H1 (cell line): ENCODE measurements around the gene BTG3.

Experiments
- EP300 ChIP-seq, 2 experiments: IDR thresholded peaks; 1 replicate in 1 of 2; 2 replicates in 1 of 2; pipeline ENCODE4 v1.6.1; 2011 to 2012; ENCODE audit warnings: low read depth in 2 of 2, low read length in 2 of 2, mild to moderate bottlenecking in 2 of 2, borderline replicate concordance in 1 of 2, inconsistent platforms in 1 of 2, moderate library complexity in 1 of 2
- JUND ChIP-seq: IDR thresholded peaks from 2 replicates; pipeline ENCODE4 v1.6.1; 2011; ENCODE audit warnings: mild to moderate bottlenecking, improper control_type of control experiment, low read length

DNA sequence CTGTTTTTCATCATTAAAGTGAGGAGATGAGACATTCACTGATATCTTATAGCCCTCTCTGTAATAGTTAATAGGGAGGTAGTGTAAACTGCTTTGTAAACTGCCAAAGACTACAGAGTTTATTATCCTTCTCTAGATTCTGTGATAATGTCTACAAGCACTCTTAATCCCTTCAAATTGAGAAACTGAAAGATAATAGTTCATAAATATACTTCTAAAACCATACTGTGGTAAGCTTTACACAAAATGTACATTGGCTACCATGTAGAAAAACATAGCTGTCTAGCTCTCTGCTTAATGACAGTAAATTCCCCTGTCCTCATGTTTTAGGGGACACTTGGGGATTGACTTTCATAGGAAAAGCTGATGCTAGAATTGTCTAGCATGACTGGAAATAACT is 60.3 kb downstream of the BTG3 start:
- TF ChIP-seq JUND (no peak), EP300 (IDR thresholded peaks at IDR 0.05; ENCODE audit: borderline replicate concordance in 1 of 2, low read depth in 2 of 2, low read length in 2 of 2) (no peak)
